Omental fat pad (tissue), 4 donors: ENCODE results near the gene OPCML. TPM values are rescaled to one million over a fixed set of nuclear protein-coding genes. Genes with fewer than 3 reads are reported as not detected.

Experiments
- ATAC-seq: fragments of 150-250 bp; one replicate; pipeline ENCODE4 v1.9.1; 2016; ENCODE audit warnings: mild to moderate bottlenecking, moderate library complexity; ENCODE audit not compliant: low FRiP score
- DNase-seq: peaks from one replicate; pipeline ENCODE4 v3.0.0-alpha.2; 2019; ENCODE audit warnings: low spot score
- CTCF ChIP-seq, 3 donors: fragments of 450-650 bp; IDR thresholded peaks; one replicate each; pipeline ENCODE4 v1.5.1; 2016 to 2017; ENCODE audit warnings: antibody characterized with exemption in 3 of 3, mild to moderate bottlenecking in 3 of 3, moderate library complexity in 2 of 3
- total RNA-seq, 4 donors: library from RNA; depleted of rRNA; stranded (reverse); fragments of >200 nt; gene quantifications; one replicate each; pipeline ENCODE4 v1.1.0, GENCODE V29; 2016

OPCML gene
- total RNA-seq, 4 donors from 2014 or later: 0.32 TPM; not detected in 3

DNA sequence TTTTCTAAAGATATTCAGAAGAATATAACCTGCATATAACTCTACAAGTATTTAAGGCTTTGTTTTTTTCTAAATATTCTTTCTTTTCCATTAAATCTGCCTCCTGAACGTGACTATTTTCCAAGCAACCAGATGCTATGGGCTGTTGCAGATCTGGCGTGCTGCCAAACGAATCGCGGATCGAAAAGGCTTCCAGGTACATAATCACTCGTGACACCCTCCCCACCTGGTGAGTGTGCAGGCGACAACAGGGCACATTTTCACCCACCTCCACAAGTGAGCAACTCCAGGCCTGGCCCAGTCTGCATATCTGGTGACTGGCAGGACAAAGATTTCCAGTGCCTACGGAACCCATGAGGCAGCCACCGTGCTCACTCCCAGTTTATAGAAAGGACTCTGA is 660.1 kb downstream of the OPCML start:
- DNase-seq (no peak), ATAC-seq (no peak)
- TF ChIP-seq CTCF (IDR thresholded peaks at IDR 0.05): no peak

- TF ChIP-seq CTCF (IDR thresholded peaks at IDR 0.05): no peak
- no peak for ATAC-seq
- DNase-seq: no peak
These were observed 665.3 kb downstream of the OPCML start for GRCh38 chr11:132866783-132867545.

DNA sequence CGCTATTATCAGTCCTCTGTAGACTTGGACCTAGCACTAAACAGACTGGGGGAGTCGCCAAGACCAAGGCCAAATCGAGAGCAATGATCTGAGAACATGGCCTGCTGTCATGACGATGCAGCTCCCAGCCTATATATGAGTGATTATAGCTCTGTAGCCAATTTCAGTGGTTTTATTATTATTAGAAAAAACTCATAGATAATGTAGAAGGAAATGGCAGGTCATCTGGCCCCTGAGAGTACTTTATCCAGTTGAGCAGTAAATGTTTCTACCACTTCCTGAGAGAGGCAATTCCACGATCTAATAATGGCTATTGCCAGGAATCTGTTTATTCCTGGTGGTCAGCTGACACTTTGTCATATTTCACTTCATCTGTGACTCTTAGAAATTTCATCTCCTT is 666.7 kb downstream of the OPCML start:
- no peak for TF ChIP-seq CTCF (IDR thresholded peaks at IDR 0.05)
- ATAC-seq: no peak
- no peak for DNase-seq

GRCh38 chr11:132864811-132865576 is 667.3 kb downstream of the OPCML start:
- ATAC-seq: no peak
- no peak for TF ChIP-seq CTCF (IDR thresholded peaks at IDR 0.05)

DNA sequence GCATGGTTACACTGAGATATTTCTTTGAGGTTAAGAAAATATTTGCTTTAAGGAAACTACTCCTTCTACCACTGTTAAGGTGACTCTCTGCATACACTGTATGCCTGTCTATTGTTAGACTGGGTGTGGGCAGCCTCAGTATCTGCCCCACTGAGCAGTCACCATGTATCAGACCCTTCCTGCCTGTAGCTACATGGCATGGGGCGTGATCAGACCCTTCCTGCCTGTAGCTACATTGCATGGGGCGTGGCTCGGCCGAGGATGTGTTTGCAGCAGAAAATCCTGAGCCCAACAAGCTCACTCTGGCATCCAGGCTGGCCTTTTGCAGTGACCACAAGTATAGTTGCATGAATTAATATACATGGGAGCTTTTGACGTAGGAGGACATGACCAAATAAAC is 669.4 kb downstream of the OPCML start:
- TF ChIP-seq CTCF (IDR thresholded peaks at IDR 0.05): no peak
- DNase-seq: no peak
- no peak for ATAC-seq

More at GRCh38 chr11:132864811-132865576, 667.3 kb downstream of the OPCML start:
- DNase-seq: no peak

- ATAC-seq (no peak), DNase-seq (no peak)
- no peak for TF ChIP-seq CTCF (IDR thresholded peaks at IDR 0.05)
These were observed 670.2 kb downstream of the OPCML start for GRCh38 chr11:132862137-132862536.
